Body of pancreas (tissue), 4 donors: Measurements from ENCODE around the gene SLX4IP. TPM values are rescaled to one million over a fixed set of nuclear protein-coding genes. Genes with fewer than 3 reads are reported as not detected.

Experiments used
- ATAC-seq: fragments of 150-250 bp; one replicate; pipeline ENCODE4 v1.9.1; 2016
- DNase-seq, 4 donors: peaks; one replicate each; pipeline ENCODE4 v3.0.0-alpha.2; 2019
- H3K27ac ChIP-seq, 4 donors: fragments of 200-600 bp; sonication (generic); 1 replicate in 3 of 4; 2 replicates in 1 of 4; pipeline versions ENCODE4 v1.5.1 to v1.6.1; 2016 to 2019; ENCODE audit warnings: mild to moderate bottlenecking in 1 of 4, mixed read lengths in 1 of 4, moderate library complexity in 1 of 4
- H3K27me3 ChIP-seq, 2 donors: fragments of 200-600 bp; sonication (generic); one replicate each; pipeline ENCODE4 v1.6.0; 2016; ENCODE audit warnings: mild to moderate bottlenecking in 1 of 2
- H3K36me3 ChIP-seq, 2 donors: fragments of 200-600 bp; sonication (generic); replicated peaks in 1 of 2; 2 replicates each; pipeline ENCODE4 v1.5.1; 2016; ENCODE audit warnings: low read depth in 2 of 2; ENCODE audit not compliant: insufficient read depth in 1 of 2
- H3K4me1 ChIP-seq: fragments of 200-600 bp; sonication (generic); one replicate; pipeline ENCODE4 v1.6.0; 2016
- H3K4me3 ChIP-seq, 2 donors: fragments of 200-600 bp; sonication (generic); 1 replicate in 1 of 2; 2 replicates in 1 of 2; pipeline ENCODE4 v1.5.1; 2016 to 2019
- H3K9me3 ChIP-seq, 3 donors: fragments of 200-600 bp; sonication (generic); 1 replicate in 2 of 3; 2 replicates in 1 of 3; pipeline ENCODE4 v1.5.1; 2016
- POLR2A ChIP-seq, 3 donors: fragments of 450-650 bp; IDR thresholded peaks; one replicate each; pipeline ENCODE4 v1.6.1; 2016; ENCODE audit warnings: antibody characterized with exemption in 3 of 3, mild to moderate bottlenecking in 2 of 3
- WGBS, 2 donors: methylation state at CpG; one replicate each; pipeline ENCODE4 v1.1.5; 2017; 5-methylcytosine and 5-hydroxymethylcytosine counted together
- intact Hi-C: fragments of 100-400 bp; cut with DNase I; formaldehyde crosslinking; loops from one replicate; pipeline ENCODE4 v1.15.1; 2023
- total RNA-seq, 2 donors: library from RNA; depleted of rRNA; stranded (reverse); fragments of >200 nt; gene quantifications; one replicate each; pipeline ENCODE4 v1.1.0, GENCODE V29; 2016
- TF ChIP-seq, protein P1 (sequence below), 7 experiments: fragments of 450-650 bp in 4 of 7; fragments of 200-600 bp in 3 of 7; sonication (generic) in 3 of 7; IDR thresholded peaks; one replicate each; pipeline ENCODE4 v1.5.1; 2016 to 2019; ENCODE audit warnings: antibody characterized with exemption in 7 of 7

Gene SLX4IP
- total RNA-seq, 2 donors from 2014 or later = 4.3 to 4.7 TPM

DNA sequence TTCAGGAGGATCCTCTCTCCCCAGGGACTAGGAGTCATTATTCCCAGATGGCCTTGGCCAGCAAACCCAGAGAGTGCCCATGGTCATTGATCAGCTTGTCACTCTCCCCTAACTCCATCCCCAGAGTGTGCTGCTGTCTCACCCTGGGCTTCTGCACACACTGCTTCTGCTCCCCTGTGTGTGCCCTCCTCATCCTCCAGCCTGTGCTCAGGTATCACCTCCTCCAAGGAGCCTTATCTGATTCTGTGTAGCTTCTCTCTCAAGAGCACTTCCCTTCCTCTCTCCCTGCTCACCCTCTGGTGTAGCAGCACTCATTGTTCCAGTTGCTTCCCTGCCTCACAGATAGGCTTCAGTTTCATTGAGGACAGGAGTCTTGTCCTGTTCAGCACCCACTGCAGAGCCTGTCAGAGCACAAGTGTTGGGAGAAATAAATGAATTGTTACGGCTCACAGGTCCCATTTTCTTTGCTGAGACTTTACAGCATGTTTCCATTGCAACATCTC, 136.3 kb downstream of the SLX4IP start:
- TF ChIP-seq, protein P1, sequence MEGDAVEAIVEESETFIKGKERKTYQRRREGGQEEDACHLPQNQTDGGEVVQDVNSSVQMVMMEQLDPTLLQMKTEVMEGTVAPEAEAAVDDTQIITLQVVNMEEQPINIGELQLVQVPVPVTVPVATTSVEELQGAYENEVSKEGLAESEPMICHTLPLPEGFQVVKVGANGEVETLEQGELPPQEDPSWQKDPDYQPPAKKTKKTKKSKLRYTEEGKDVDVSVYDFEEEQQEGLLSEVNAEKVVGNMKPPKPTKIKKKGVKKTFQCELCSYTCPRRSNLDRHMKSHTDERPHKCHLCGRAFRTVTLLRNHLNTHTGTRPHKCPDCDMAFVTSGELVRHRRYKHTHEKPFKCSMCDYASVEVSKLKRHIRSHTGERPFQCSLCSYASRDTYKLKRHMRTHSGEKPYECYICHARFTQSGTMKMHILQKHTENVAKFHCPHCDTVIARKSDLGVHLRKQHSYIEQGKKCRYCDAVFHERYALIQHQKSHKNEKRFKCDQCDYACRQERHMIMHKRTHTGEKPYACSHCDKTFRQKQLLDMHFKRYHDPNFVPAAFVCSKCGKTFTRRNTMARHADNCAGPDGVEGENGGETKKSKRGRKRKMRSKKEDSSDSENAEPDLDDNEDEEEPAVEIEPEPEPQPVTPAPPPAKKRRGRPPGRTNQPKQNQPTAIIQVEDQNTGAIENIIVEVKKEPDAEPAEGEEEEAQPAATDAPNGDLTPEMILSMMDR (IDR thresholded peaks at IDR 0.05) = no peak
- TF ChIP-seq POLR2A (IDR thresholded peaks at IDR 0.05) = no peak
- no peak for ATAC-seq

GRCh38 chr20:10572853-10573252, 137.7 kb downstream of the SLX4IP start:
- H3K4me1 ChIP-seq = peaks cover 14% of the 10 kb centered on the region

More for the DNA sequence above, 136.3 kb downstream of the SLX4IP start:
- Histone ChIP-seq H3K4me3 (no peak overlapping the region), H3K27ac (no peak overlapping the region), H3K4me1 (peaks cover 14% of the 10 kb centered on the region), H3K36me3 (no peaks in the 10 kb centered on the region), H3K27me3 (no peaks in the 10 kb centered on the region), H3K9me3 (no peaks in the 10 kb centered on the region)
- WGBS, 2 donors = 93 to 94% methylated on average over 1 of the region's 1 CpG
- no peak for DNase-seq
- intact Hi-C loops = no loop called here

DNA sequence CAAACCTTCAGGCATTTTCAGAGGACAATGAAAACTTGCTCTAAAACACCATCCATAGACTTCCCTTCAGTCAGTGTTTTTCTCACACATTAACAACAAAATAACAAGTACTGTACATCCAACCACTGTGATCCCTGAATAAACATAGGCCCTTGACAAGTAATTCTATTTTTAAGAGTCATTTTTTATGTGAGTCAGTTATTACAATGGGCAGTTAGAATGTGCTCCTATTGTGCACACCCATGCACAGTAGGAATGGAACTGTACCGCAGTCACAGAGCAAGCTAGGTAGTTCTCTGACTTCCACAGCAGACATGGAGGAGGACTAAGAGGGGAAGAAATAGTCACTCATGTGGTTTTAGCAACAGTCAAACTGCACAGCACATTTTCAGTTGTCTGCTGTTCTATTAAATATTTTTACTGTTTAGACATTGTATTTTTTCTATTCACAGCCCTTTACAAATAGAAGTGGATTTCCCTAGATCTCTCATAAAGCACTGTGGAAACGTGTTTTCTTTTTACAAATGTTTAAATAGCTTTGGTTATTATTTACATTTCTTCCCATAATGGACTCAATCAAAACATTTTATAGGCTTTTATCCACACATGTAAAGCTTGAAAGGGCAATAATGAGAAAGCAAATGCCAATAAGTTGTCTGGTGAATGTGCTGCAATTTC, 138.3 kb downstream of the SLX4IP start:
- TF ChIP-seq POLR2A (IDR thresholded peaks at IDR 0.05) = no peak
- TF ChIP-seq, protein P1 (IDR thresholded peaks at IDR 0.05) = no peak
- 59 to 64% methylated on average over 2 of the region's 2 CpGs for WGBS, 2 donors
- Histone ChIP-seq H3K4me1 (peaks cover 14% of the 10 kb centered on the region), H3K36me3 (no peaks in the 10 kb centered on the region), H3K27ac (peak overlapping the region in 1 of 4 donors; percentile 1), H3K9me3 (no peaks in the 10 kb centered on the region), H3K4me3 (no peak overlapping the region), H3K27me3 (no peaks in the 10 kb centered on the region)
- DNase-seq = no peak
- ATAC-seq = no peak
- intact Hi-C loops = no loop called here

More at GRCh38 chr20:10572853-10573252, 137.7 kb downstream of the SLX4IP start:
- TF ChIP-seq, protein P1 (IDR thresholded peaks at IDR 0.05) = no peak
- TF ChIP-seq POLR2A (IDR thresholded peaks at IDR 0.05) = no peak
- Histone ChIP-seq H3K9me3 (no peaks in the 10 kb centered on the region), H3K36me3 (no peaks in the 10 kb centered on the region), H3K27me3 (no peaks in the 10 kb centered on the region), H3K27ac (no peak overlapping the region), H3K4me3 (no peak overlapping the region)
- ATAC-seq = no peak
- intact Hi-C loops = no loop called here
- WGBS, 2 donors = 91 to 98% methylated on average over 8 of the region's 8 CpGs
- no peak for DNase-seq

DNA sequence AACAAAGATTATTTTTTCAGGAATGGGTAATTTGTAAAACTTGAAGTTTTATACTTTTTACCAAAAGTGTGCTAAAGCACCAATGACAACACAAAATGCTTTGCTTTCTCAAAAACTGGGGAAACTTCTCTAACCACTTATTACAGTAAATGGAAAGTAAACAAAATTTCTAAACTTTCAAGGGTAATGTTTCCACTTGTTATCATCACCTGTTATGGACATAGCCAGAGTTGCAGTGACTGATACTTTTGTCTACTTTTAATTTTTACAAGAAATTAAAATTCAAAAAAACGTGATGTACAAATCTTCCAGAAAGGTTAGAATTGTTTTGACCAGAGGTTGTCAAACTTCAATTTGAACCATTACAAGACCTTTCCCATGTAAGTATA, 138.8 kb downstream of the SLX4IP start:
- Histone ChIP-seq H3K9me3 (no peaks in the 10 kb centered on the region), H3K36me3 (no peaks in the 10 kb centered on the region), H3K27ac (peak overlapping the region in 1 of 4 donors; percentile 1), H3K4me1 (peaks cover 14% of the 10 kb centered on the region), H3K27me3 (no peaks in the 10 kb centered on the region), H3K4me3 (no peak overlapping the region)
- TF ChIP-seq POLR2A (IDR thresholded peaks at IDR 0.05) = no peak
- TF ChIP-seq, protein P1 (IDR thresholded peaks at IDR 0.05) = no peak
- intact Hi-C loops = no loop called here
- DNase-seq (no peak), ATAC-seq (no peak)
- 29 to 33% methylated on average over 1 of the region's 1 CpG for WGBS, 2 donors
